Memory B cell (primary cell): ENCODE measurements around the gene KIAA0319L.

Experiments
- ATAC-seq: fragments of 150-1000 bp; cut with Tn5 transposase; 2 replicates; pipeline ENCODE4 v1.10.0; 2021; ENCODE audit warnings: low read depth, mild to moderate bottlenecking, moderate library complexity
- DNase-seq, 2 donors: peaks; one replicate each; pipeline ENCODE4 v3.0.0; 2022; ENCODE audit warnings: low spot score in 2 of 2
- H3K27ac Mint-ChIP-seq: one replicate; pipeline ENCODE4 v1.8.0; 2022; ENCODE audit warnings: mild to moderate bottlenecking, moderate library complexity, mixed read lengths
- H3K27me3 Mint-ChIP-seq: one replicate; pipeline ENCODE4 v1.8.0; 2022; ENCODE audit warnings: mixed read lengths
- H3K36me3 Mint-ChIP-seq: one replicate; pipeline ENCODE4 v1.8.0; 2022; ENCODE audit warnings: mild to moderate bottlenecking, mixed read lengths
- H3K4me1 Mint-ChIP-seq: one replicate; pipeline ENCODE4 v1.8.0; 2022; ENCODE audit warnings: mixed read lengths
- H3K4me3 Mint-ChIP-seq: one replicate; pipeline ENCODE4 v1.8.0; 2022; ENCODE audit warnings: mild to moderate bottlenecking, moderate library complexity, mixed read lengths
- H3K9me3 Mint-ChIP-seq: one replicate; pipeline ENCODE4 v1.8.0; 2022; ENCODE audit warnings: mixed read lengths

KIAA0319L gene

DNA sequence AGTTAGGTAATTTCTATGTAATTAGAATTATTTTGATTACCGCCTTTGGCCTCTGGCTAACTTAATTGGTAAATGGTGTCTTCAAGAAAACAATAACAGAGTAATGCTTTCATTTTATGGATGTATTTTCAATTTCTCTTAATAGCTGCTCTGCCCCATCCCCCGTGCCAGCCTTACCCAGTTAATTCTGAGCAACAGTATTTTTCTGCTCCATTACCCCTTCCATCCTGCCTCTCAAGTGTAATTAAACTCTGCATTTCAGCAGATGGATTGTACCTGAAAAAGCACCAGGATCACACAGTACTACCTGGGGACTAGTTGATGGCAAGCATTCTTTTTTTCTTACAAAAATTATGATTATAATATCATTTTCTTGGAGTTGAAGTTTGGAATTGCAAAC is 104.2 kb downstream of the KIAA0319L start:
- Mint-ChIP-seq H3K4me1 (no peaks in the 10 kb centered on the region), H3K36me3 (peaks cover 22% of the 10 kb centered on the region), H3K4me3 (no peak overlapping the region), H3K9me3 (no peaks in the 10 kb centered on the region), H3K27ac (no peak overlapping the region), H3K27me3 (no peaks in the 10 kb centered on the region)
- DNase-seq (no peak), ATAC-seq (no peak)

DNA sequence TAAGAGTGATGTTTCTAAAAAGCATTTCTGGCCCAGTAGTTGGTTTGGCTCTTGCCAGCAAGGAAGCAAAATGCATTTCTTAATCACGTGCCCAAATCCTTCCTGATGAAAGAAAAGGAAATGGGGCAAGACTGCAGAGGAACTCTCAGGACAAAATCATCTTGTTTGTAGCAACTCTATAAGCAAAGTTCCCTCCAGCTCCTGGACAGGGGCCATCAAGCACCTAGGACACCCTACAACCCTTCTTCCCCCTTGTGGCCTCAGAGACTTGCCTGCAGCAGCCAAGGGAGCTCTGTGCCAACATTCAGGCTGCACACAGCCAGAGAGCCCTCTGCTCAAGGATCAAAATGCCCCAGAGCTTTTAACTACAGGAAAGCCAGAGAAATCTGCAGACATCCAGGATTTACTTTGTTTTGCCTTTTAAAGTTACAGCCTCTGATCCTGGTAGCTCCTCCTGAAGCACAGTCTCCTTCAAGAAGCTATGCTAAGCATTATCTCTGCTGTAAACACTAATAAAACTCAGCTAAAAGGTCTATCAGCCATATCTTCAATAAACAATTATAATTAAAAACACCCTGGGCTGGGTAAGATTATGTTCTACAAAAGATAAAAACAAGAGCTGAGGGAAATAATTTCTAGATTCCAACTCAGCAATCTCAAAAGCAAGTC is 105.0 kb downstream of the KIAA0319L start:
- H3K27me3 Mint-ChIP-seq = no peaks in the 10 kb centered on the region
- no peak for DNase-seq
- H3K36me3 Mint-ChIP-seq = peaks cover 26% of the 10 kb centered on the region
- no peak for ATAC-seq
- H3K27ac Mint-ChIP-seq = no peak overlapping the region
- H3K4me1 Mint-ChIP-seq = no peaks in the 10 kb centered on the region
- no peak overlapping the region for H3K4me3 Mint-ChIP-seq
- no peaks in the 10 kb centered on the region for H3K9me3 Mint-ChIP-seq

DNA sequence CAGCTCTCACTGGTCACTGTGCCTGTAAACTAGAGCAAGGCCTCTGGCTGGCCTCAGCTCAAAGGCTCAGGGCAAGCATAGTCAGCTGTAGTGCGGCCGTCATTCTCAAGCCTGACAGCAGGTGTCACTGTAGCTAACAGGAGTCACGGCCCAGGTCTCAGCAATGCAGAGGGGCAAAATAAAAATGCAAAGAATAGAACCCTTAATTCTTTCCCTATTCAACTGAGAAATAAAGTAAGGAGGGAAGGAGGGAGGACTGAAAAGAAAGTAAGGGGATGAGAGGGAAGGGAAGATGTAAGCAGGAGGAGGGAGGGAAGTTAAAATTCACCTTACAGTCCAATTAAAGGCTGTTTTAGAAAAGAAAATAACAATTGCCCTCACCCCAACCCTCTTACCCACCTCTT is 106.1 kb downstream of the KIAA0319L start:
- Mint-ChIP-seq H3K27ac (no peak overlapping the region), H3K4me1 (no peaks in the 10 kb centered on the region), H3K36me3 (peaks cover 25% of the 10 kb centered on the region), H3K27me3 (no peaks in the 10 kb centered on the region), H3K9me3 (no peaks in the 10 kb centered on the region), H3K4me3 (no peak overlapping the region)
- DNase-seq = peak; percentile 62 to 66
- ATAC-seq = peak; percentile 80

DNA sequence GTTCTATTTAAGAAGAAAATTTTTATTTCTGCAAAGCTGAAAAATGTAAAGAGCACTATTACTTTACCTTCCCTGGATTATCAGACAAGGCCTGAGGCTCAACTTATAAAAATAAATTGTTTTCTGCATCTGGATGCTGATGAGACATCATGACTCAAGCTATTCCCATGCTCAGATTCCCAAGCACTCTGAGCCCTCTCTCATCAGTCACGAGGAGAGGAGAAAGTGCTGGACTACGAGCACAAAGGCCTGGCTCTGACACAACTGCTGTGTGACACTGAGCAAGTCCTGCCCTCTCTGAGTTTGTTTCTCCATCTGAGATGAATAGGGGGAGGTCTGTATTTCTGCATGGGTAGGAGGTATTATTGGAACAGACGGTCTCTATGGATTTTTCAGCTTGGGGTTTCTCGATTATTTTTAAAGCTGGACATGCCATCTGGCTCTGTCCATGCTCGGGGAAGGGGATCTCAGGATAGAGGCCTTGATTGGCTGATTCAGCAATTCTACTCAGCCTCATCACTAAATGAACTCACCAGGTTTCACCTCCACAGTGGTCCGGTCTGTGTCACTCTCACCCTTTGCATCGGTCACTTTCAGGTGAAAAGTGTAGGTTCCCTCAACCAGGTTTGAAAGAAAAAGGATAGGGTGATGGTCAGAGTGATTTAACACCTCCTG is 107.7 kb downstream of the KIAA0319L start:
- DNase-seq (no peak), ATAC-seq (no peak)
- no peaks in the 10 kb centered on the region for H3K9me3 Mint-ChIP-seq
- no peaks in the 10 kb centered on the region for H3K4me1 Mint-ChIP-seq
- no peak overlapping the region for H3K4me3 Mint-ChIP-seq
- H3K27ac Mint-ChIP-seq = no peak overlapping the region
- no peaks in the 10 kb centered on the region for H3K27me3 Mint-ChIP-seq
- peaks cover 22% of the 10 kb centered on the region for H3K36me3 Mint-ChIP-seq

DNA sequence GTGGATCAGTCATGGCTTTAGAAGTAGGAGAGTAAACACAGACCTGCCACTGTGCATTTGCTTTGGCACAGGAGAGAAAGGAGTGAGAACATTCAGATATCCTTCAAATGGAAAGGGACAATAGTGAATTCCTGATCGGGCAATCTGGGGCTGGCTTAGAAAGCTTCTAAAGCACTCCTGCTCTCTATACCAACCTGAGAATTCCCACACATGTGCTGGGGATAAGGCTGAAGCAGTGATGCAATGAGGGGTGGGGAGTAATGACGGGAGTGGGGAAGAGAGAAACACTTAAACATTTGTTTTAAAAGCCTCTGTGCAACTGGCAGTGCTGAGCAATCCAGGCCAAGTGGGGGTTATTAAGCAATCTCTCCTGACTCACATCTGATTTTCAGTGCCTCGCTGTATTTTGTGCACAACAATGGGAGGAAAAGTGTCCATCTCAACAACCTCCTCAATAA is 108.8 kb downstream of the KIAA0319L start:
- H3K36me3 Mint-ChIP-seq = peaks cover 20% of the 10 kb centered on the region

DNA sequence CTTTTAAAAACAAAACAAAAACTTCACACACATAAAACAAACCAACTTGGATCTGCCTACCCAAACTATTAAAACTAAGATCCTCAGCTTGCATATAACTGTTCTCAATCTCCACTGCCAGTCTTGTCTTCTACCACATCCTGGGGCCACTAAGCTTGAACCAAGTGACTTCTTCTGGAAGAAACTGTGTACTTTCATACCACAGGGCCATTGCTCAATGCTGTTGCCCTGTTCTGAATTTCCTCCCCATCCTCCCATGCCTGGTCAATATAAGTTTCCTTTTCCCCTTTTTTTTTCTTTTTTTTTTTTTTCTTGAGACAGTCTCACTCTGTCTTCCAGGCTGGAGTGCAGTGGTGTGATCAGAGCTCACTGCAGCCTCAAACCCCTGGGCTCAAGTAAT is 109.9 kb downstream of the KIAA0319L start:
- no peak for DNase-seq
- no peaks in the 10 kb centered on the region for H3K9me3 Mint-ChIP-seq
- H3K27me3 Mint-ChIP-seq = no peaks in the 10 kb centered on the region
- no peak overlapping the region for H3K27ac Mint-ChIP-seq
- ATAC-seq = no peak
- H3K4me1 Mint-ChIP-seq = no peaks in the 10 kb centered on the region
- no peak overlapping the region for H3K4me3 Mint-ChIP-seq
- peaks cover 18% of the 10 kb centered on the region for H3K36me3 Mint-ChIP-seq

More for the DNA sequence above, 108.8 kb downstream of the KIAA0319L start:
- DNase-seq (no peak), ATAC-seq (no peak)
- H3K4me1 Mint-ChIP-seq = no peaks in the 10 kb centered on the region
- H3K4me3 Mint-ChIP-seq = no peak overlapping the region
- no peaks in the 10 kb centered on the region for H3K9me3 Mint-ChIP-seq
- H3K27me3 Mint-ChIP-seq = no peaks in the 10 kb centered on the region
- H3K27ac Mint-ChIP-seq = no peak overlapping the region

DNA sequence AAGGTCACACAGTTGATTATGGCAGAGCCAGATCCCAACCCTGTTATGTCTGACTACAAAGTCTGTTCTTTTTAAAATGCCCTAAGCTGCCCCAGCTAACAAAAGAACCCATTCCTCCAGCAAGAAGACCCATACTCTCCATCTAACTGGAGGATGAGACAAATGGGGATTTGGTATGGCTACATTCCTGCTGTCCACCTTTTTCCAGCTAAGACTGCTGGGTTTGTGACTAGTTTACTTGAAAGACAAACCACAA is 112.8 kb downstream of the KIAA0319L start:
- no peaks in the 10 kb centered on the region for H3K27me3 Mint-ChIP-seq
- H3K27ac Mint-ChIP-seq = no peak overlapping the region
- no peak overlapping the region for H3K4me3 Mint-ChIP-seq
- H3K9me3 Mint-ChIP-seq = no peaks in the 10 kb centered on the region
- H3K36me3 Mint-ChIP-seq = peaks cover 16% of the 10 kb centered on the region
- no peaks in the 10 kb centered on the region for H3K4me1 Mint-ChIP-seq
- ATAC-seq (no peak), DNase-seq (no peak)

DNA sequence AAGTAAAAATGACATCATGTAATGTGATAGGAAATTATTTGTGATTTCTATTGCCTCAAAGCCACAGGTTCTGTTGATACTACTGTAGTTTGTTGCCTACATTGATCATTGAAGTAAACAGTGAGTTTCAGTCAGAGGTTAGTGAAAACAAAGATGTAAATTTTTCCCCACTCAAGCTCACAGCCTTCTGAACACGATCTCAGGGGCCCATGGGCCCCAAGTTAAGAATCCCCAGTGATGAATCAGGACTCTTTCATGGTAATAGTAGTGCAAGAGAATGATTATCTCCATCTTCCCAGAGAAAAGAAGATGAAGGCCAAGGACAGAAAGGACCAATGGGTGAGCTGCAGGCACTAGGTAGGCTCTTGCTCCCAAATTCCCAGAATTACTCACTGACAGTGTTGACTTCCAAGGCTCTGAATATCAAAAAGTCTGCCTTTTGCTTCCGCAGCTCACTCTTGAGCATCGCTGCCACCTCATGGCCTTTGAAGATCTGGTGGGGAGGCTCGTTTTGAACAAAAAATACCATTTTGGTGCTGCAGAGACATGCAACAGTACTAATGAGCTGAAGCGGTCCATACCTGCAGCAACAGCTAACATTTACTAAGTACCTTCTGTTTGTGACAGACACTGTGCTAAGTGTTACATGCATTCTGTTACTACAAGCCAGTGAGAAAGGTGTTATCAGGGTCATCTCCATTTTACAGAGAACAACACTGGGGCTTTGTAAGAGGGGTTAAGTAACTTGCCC is 113.3 kb downstream of the KIAA0319L start:
- ATAC-seq = no peak

DNA sequence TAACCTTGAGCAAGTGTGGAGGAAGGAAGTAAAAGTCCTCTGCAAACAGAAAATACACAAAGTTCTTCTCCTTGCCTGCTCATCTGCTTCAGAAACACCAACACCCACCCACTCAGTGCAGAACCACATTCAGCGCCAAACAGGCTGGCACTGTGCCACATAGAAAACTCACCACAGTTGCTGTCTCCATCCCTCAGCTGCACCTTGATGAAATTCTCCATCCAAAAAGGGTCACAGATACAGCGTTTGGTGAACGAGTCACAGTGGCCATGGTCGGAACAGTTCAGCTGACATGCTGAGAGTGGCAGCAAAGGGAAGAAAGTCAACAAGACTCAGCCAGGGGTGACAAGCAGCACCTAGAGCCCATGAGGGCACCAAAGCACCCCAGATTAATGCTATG is 114.5 kb downstream of the KIAA0319L start:
- H3K9me3 Mint-ChIP-seq = no peaks in the 10 kb centered on the region
- DNase-seq (no peak), ATAC-seq (no peak)
- H3K27ac Mint-ChIP-seq = no peak overlapping the region
- peaks cover 21% of the 10 kb centered on the region for H3K36me3 Mint-ChIP-seq
- no peak overlapping the region for H3K4me3 Mint-ChIP-seq
- no peaks in the 10 kb centered on the region for H3K4me1 Mint-ChIP-seq
- no peaks in the 10 kb centered on the region for H3K27me3 Mint-ChIP-seq

More for the DNA sequence above, 113.3 kb downstream of the KIAA0319L start:
- DNase-seq = no peak
- no peak overlapping the region for H3K4me3 Mint-ChIP-seq
- no peak overlapping the region for H3K27ac Mint-ChIP-seq
- H3K4me1 Mint-ChIP-seq = no peaks in the 10 kb centered on the region
- H3K36me3 Mint-ChIP-seq = peaks cover 20% of the 10 kb centered on the region
- H3K27me3 Mint-ChIP-seq = no peaks in the 10 kb centered on the region
- no peaks in the 10 kb centered on the region for H3K9me3 Mint-ChIP-seq

DNA sequence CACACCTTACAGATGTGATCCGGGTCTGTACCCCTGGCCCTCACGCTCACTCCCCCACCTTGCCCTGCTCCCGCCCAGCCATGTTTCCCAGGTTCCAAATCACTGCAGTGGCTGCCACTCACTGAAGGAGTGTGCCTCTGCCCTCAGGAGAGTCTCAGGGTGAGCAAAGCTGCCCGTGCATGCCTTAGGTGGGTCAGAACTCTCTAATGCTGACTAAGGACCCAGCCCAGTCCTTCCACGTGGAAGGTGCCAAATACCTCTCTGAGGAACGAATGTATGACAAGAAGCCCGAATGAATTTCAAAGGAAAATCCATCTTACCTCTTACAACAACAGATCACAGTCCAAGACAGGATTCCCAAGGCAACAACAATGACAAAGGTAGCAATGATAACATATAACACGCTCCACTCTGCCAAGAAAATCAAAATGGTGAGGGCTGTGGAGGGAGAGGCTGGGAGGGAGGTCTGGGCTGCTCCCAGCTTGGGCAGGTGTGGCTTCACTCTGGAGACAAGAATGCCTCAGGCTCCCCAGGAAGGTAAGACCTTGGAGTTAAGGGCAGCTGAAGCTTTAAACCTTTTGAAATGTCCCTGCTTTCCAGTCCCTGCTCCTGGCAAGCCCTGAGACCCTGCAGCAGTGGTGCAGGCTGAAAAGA is 115.2 kb downstream of the KIAA0319L start:
- Mint-ChIP-seq H3K36me3 (peaks cover 25% of the 10 kb centered on the region), H3K4me3 (no peak overlapping the region), H3K27ac (no peak overlapping the region), H3K27me3 (no peaks in the 10 kb centered on the region), H3K4me1 (no peaks in the 10 kb centered on the region), H3K9me3 (no peaks in the 10 kb centered on the region)
- no peak for DNase-seq
- no peak for ATAC-seq

DNA sequence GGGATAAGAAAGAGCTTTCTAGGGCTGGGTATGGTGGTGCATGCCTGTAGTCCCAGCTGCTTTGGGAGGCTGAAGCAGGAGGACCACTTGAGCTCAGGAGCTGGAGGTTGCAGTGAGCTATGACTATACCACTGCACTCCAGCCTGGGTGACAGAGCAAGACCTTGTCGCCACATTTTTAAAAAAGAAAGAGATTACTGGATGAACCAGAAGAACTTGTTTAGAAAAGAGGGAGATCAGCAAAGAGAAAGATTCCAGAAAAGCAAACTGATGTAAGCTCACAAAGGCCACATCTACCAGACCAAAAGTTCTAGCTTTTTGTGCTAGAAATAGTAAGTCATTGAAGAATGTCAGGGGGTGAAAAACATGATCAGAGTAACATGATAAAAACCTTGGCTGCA is 117.6 kb downstream of the KIAA0319L start:
- Mint-ChIP-seq H3K9me3 (no peaks in the 10 kb centered on the region), H3K27ac (no peak overlapping the region), H3K36me3 (peaks cover 35% of the 10 kb centered on the region), H3K4me3 (no peak overlapping the region), H3K27me3 (no peaks in the 10 kb centered on the region), H3K4me1 (no peaks in the 10 kb centered on the region)
- ATAC-seq = no peak
- DNase-seq = no peak

DNA sequence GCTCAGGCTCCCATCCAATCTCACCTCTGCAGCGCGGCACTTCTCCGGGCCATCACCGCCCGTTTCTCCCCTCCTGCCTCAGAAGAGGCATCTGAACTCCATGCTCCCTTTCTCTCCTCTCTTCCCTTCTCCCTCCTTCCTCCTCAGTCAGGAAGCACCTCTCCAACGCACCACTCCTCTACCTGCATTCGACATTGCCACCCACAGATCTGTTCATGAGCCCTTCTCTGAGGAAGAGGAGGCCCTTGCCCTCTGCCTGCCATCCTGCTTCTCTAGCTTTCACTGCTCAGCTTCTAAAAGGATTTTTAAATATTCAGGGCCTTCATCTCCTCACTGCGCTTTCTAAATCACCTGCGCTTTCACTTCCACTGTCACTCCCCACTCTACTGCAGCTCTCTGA is 120.0 kb downstream of the KIAA0319L start:
- ATAC-seq (no peak), DNase-seq (no peak)
- Mint-ChIP-seq H3K4me3 (no peak overlapping the region), H3K27ac (no peak overlapping the region), H3K4me1 (no peaks in the 10 kb centered on the region), H3K36me3 (peaks cover 50% of the 10 kb centered on the region), H3K27me3 (no peaks in the 10 kb centered on the region), H3K9me3 (peaks cover 1% of the 10 kb centered on the region)

DNA sequence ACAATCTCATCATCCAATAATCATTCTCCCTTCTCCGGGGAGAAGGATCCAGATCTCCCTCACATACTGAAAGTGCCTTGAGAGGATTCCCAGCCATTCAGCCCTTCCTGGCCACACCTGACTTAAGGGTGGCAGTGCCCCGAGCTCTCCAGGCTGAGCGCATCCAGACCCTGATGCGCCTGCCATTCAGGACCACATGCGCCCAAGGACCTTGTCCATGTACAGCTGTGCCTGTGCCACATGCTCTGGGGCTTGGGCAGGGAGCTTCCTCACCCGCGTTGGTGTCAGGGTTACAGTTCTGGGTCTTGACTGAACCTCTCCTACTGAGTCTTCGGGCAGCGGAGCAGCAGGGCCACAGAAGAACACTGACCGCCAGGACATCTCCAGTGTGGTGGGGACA is 121.1 kb downstream of the KIAA0319L start:
- no peaks in the 10 kb centered on the region for H3K4me1 Mint-ChIP-seq
- peaks cover 1% of the 10 kb centered on the region for H3K9me3 Mint-ChIP-seq
- H3K4me3 Mint-ChIP-seq = no peak overlapping the region
- ATAC-seq = no peak
- no peaks in the 10 kb centered on the region for H3K27me3 Mint-ChIP-seq
- no peak overlapping the region for H3K27ac Mint-ChIP-seq
- no peak for DNase-seq
- H3K36me3 Mint-ChIP-seq = peaks cover 51% of the 10 kb centered on the region

DNA sequence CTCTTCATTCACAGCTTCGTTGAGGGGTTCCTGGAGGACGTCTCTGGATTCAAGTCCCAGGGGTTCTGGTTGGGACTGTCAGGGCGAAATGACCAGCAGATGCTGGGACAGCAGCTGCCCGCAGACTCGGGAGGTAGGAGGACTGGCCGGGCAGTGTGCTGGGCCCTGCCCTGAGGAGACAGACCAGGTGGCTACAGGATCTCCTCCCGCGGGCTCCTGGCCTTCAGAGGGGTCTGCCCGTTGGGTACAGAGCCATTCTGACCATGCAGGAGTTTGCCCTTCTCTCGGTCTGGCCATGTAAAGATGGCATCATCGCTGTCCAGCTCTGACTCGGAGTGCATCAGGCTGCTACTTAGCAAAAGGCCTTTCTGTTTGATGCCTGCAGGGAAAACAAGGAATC is 122.5 kb downstream of the KIAA0319L start:
- no peak overlapping the region for H3K4me3 Mint-ChIP-seq
- H3K27ac Mint-ChIP-seq = no peak overlapping the region
- peaks cover 1% of the 10 kb centered on the region for H3K9me3 Mint-ChIP-seq
- DNase-seq (no peak), ATAC-seq (no peak)
- no peaks in the 10 kb centered on the region for H3K4me1 Mint-ChIP-seq
- H3K36me3 Mint-ChIP-seq = peaks cover 53% of the 10 kb centered on the region
- no peaks in the 10 kb centered on the region for H3K27me3 Mint-ChIP-seq
